ENCODE measurements around the gene FANCC. TPM values are rescaled to one million over a fixed set of nuclear protein-coding genes. Genes with fewer than 3 reads are reported as not detected.

The FANCC gene
- total and polyA plus RNA-seq, 2 experiments from 2014 or later = 13.1 to 15.6 TPM

DNA sequence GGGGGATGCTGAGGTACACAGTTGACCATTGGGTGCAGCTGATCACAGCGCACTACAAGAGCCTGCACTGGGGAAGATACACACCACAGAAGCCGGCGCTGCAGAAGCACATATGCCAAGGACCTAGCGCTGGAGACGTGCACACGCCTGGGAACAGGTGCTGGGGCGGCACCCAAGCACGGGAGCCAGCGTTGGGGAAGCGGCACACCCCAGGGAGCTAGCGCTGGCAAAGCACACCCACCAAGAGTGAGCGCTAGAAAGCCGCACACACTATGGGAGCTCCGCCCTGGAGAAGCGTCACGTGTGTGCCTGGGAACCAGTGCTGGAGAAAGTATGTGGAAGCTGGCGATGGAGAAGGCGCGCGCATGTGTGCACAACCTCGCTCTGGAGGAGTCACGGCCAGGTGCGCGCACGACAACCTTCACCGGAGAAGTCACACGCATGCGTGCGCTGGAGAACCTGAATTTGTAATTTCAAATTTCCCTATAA is 4.5 kb downstream of the FANCC start:
- 54% methylated on average over 27 of the region's 29 CpGs for WGBS (ENCODE audit: low lambda C conversion rate, missing lambda C conversion rate)
- no peaks in the 10 kb centered on the region for H3K9me2 ChIP-seq (replicated peaks; ENCODE audit: insufficient read depth)
- H3K79me2 ChIP-seq = peaks cover 70% of the 10 kb centered on the region
- no peaks in the 10 kb centered on the region for H3K36me3 ChIP-seq (replicated peaks; ENCODE audit: insufficient read depth, low read depth)
- no peaks in the 10 kb centered on the region for H3K27me3 ChIP-seq
- no peak for TF ChIP-seq EZH2 (IDR thresholded peaks at IDR 0.05; ENCODE audit: borderline replicate concordance)
- TF ChIP-seq, protein P1, sequence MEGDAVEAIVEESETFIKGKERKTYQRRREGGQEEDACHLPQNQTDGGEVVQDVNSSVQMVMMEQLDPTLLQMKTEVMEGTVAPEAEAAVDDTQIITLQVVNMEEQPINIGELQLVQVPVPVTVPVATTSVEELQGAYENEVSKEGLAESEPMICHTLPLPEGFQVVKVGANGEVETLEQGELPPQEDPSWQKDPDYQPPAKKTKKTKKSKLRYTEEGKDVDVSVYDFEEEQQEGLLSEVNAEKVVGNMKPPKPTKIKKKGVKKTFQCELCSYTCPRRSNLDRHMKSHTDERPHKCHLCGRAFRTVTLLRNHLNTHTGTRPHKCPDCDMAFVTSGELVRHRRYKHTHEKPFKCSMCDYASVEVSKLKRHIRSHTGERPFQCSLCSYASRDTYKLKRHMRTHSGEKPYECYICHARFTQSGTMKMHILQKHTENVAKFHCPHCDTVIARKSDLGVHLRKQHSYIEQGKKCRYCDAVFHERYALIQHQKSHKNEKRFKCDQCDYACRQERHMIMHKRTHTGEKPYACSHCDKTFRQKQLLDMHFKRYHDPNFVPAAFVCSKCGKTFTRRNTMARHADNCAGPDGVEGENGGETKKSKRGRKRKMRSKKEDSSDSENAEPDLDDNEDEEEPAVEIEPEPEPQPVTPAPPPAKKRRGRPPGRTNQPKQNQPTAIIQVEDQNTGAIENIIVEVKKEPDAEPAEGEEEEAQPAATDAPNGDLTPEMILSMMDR (IDR thresholded peaks at IDR 0.05; ENCODE audit: poor library complexity) = no peak
- no peak for TF ChIP-seq EZH2phosphoT487 (IDR thresholded peaks at IDR 0.05; ENCODE audit: low read depth, severe bottlenecking, unreplicated experiment)
- DNase-seq (ENCODE audit: low spot score) = peak; percentile 83
- H3K9me3 ChIP-seq (ENCODE audit: low read depth) = no peaks in the 10 kb centered on the region
- H3K4me2 ChIP-seq = peak overlapping the region; percentile 67
- H3K4me3 ChIP-seq = peak overlapping the region; percentile 9
- H3K4me1 ChIP-seq (ENCODE audit: insufficient read depth) = peaks cover 11% of the 10 kb centered on the region
- no peak overlapping the region for H3K27ac ChIP-seq
- H4K20me1 ChIP-seq (ENCODE audit: insufficient read depth, poor library complexity, severe bottlenecking) = no peaks in the 10 kb centered on the region
- no peak overlapping the region for H2AFZ ChIP-seq

DNA sequence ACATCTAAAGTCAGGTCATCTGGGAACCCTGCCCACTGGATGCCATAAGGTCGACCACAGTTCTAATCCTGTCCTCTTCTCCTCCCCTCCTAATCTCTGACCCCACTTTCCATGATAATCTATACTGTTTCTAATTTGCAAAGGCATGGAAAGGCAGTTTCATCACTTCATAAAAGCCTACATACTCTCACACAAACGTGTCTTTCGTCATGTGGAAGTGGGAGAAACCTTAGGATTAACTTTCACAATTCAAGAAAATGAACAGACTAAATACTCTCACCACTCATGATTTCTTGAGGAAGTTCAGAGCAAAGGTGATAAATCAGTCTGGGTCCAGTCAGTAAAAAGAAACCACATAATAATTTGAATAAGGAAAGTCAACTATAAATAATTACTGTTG is 5.5 kb downstream of the FANCC start:
- H3K79me2 ChIP-seq = peaks cover 70% of the 10 kb centered on the region
- no peak overlapping the region for H3K4me3 ChIP-seq
- TF ChIP-seq, protein P1 (IDR thresholded peaks at IDR 0.05; ENCODE audit: poor library complexity) = no peak
- no peak for TF ChIP-seq EZH2 (IDR thresholded peaks at IDR 0.05; ENCODE audit: borderline replicate concordance)
- no peak for TF ChIP-seq EZH2phosphoT487 (IDR thresholded peaks at IDR 0.05; ENCODE audit: low read depth, severe bottlenecking, unreplicated experiment)
- H2AFZ ChIP-seq = no peak overlapping the region
- H3K9me2 ChIP-seq (replicated peaks; ENCODE audit: insufficient read depth) = no peaks in the 10 kb centered on the region
- no peaks in the 10 kb centered on the region for H3K36me3 ChIP-seq (replicated peaks; ENCODE audit: insufficient read depth, low read depth)
- no peak overlapping the region for H3K4me2 ChIP-seq
- no peaks in the 10 kb centered on the region for H3K27me3 ChIP-seq
- H4K20me1 ChIP-seq (ENCODE audit: insufficient read depth, poor library complexity, severe bottlenecking) = no peaks in the 10 kb centered on the region
- H3K9me3 ChIP-seq (ENCODE audit: low read depth) = no peaks in the 10 kb centered on the region
- H3K4me1 ChIP-seq (ENCODE audit: insufficient read depth) = peaks cover 11% of the 10 kb centered on the region
- no peak overlapping the region for H3K27ac ChIP-seq
- DNase-seq (ENCODE audit: low spot score) = no peak
- 75% methylated on average over 3 of the region's 3 CpGs for WGBS (ENCODE audit: low lambda C conversion rate, missing lambda C conversion rate)

DNA sequence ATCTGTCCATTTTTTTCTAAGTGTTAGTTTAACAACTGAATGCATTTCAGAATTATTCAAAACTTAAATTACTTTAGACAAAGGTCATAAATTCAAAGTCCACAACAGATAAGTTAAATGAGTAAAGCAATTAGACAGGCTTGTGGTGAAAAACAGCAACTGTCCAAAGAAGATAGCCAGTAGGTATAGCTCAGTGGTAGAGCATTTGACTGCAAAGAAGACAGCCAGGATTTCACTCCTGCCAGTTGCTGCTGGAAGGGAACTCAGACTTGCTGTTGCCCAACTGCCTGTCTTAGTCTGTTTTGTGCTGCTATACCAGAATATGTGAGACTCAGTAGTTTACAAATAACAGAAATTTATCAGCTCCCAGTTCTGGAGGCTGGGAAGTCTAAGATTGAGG is 10.0 kb downstream of the FANCC start:
- Histone ChIP-seq H3K36me3 (replicated peaks; ENCODE audit: insufficient read depth, low read depth) (no peaks in the 10 kb centered on the region), H2AFZ (no peak overlapping the region), H3K9me2 (replicated peaks; ENCODE audit: insufficient read depth) (no peaks in the 10 kb centered on the region), H3K9me3 (ENCODE audit: low read depth) (no peaks in the 10 kb centered on the region), H4K20me1 (ENCODE audit: insufficient read depth, poor library complexity, severe bottlenecking) (no peaks in the 10 kb centered on the region), H3K27me3 (no peaks in the 10 kb centered on the region), H3K4me2 (no peak overlapping the region), H3K27ac (no peak overlapping the region), H3K4me1 (ENCODE audit: insufficient read depth) (peaks cover 17% of the 10 kb centered on the region), H3K4me3 (no peak overlapping the region), H3K79me2 (peaks cover 70% of the 10 kb centered on the region)
- TF ChIP-seq EZH2 (IDR thresholded peaks at IDR 0.05; ENCODE audit: borderline replicate concordance) (no peak), EZH2phosphoT487 (IDR thresholded peaks at IDR 0.05; ENCODE audit: low read depth, severe bottlenecking, unreplicated experiment) (no peak)
- TF ChIP-seq, protein P1 (IDR thresholded peaks at IDR 0.05; ENCODE audit: poor library complexity) = no peak
- DNase-seq (ENCODE audit: low spot score) = peak; percentile 45

DNA sequence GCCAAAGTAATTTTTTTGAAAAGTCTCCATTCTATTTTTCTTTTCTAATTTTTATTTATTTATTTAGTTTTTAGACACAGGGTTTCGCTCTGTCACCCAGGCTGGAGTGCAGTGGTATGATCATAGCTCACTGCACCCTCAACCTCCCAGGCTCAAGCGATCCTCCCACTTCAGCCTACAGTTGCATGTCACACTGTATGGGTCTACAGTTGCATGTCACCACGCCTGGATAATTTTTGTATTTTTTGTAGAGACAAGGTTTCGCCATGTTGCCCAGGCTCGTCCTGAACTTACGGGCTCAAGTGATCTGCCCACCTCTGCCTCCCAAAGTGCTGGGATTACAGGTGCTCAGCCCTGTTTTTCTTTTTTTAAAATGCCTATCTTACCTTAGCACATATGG is 10.7 kb downstream of the FANCC start:
- no peak overlapping the region for H3K4me3 ChIP-seq
- H3K4me1 ChIP-seq (ENCODE audit: insufficient read depth) = peaks cover 17% of the 10 kb centered on the region
- H3K79me2 ChIP-seq = peaks cover 69% of the 10 kb centered on the region
- H3K36me3 ChIP-seq (replicated peaks; ENCODE audit: insufficient read depth, low read depth) = no peaks in the 10 kb centered on the region
- peak overlapping the region; percentile 10 for H3K27ac ChIP-seq
- no peak for TF ChIP-seq EZH2phosphoT487 (IDR thresholded peaks at IDR 0.05; ENCODE audit: low read depth, severe bottlenecking, unreplicated experiment)
- TF ChIP-seq EZH2 (IDR thresholded peaks at IDR 0.05; ENCODE audit: borderline replicate concordance) = no peak
- TF ChIP-seq, protein P1 (IDR thresholded peaks at IDR 0.05; ENCODE audit: poor library complexity) = no peak
- H3K4me2 ChIP-seq = peak overlapping the region; percentile 48
- no peaks in the 10 kb centered on the region for H3K9me3 ChIP-seq (ENCODE audit: low read depth)
- DNase-seq (ENCODE audit: low spot score) = no peak
- no peaks in the 10 kb centered on the region for H3K9me2 ChIP-seq (replicated peaks; ENCODE audit: insufficient read depth)
- no peaks in the 10 kb centered on the region for H4K20me1 ChIP-seq (ENCODE audit: insufficient read depth, poor library complexity, severe bottlenecking)
- no peak overlapping the region for H2AFZ ChIP-seq
- H3K27me3 ChIP-seq = no peaks in the 10 kb centered on the region
- 97% methylated on average over 6 of the region's 6 CpGs for WGBS (ENCODE audit: low lambda C conversion rate, missing lambda C conversion rate)
